H9 (cell line): ENCODE measurements around the gene OPTC. TPM values are rescaled to one million over a fixed set of nuclear protein-coding genes. Genes with fewer than 3 reads are reported as not detected.

Experiments used
- DNase-seq: peaks from one replicate; pipeline ENCODE4 v3.0.0-alpha.2; 2017
- H2AFZ ChIP-seq: one replicate; pipeline ENCODE4 v1.6.1; 2013; ENCODE audit warnings: mild to moderate bottlenecking, low read length, control low read depth, moderate library complexity
- H2AK5ac ChIP-seq: 2 replicates; pipeline ENCODE4 v1.6.1; 2013; ENCODE audit warnings: low read length, control low read depth, mixed read lengths; ENCODE audit not compliant: insufficient read length
- H2BK120ac ChIP-seq: one replicate; pipeline ENCODE4 v1.6.1; 2013; ENCODE audit warnings: low read depth, mild to moderate bottlenecking, low read length, control low read depth, inconsistent platforms; ENCODE audit not compliant: poor library complexity, severe bottlenecking
- H2BK12ac ChIP-seq: 2 replicates; pipeline ENCODE4 v1.6.1; 2013; ENCODE audit warnings: low read length, control low read depth, mixed read lengths, low read depth; ENCODE audit not compliant: insufficient read length
- H2BK15ac ChIP-seq: 2 replicates; pipeline ENCODE4 v1.6.1; 2013; ENCODE audit warnings: low read depth, low read length, control low read depth
- H2BK20ac ChIP-seq: one replicate; pipeline ENCODE4 v1.6.1; 2013; ENCODE audit warnings: low read depth, mild to moderate bottlenecking, low read length, control low read depth, inconsistent platforms; ENCODE audit not compliant: poor library complexity, severe bottlenecking
- H2BK5ac ChIP-seq: 2 replicates; pipeline ENCODE4 v1.6.1; 2013; ENCODE audit warnings: low read length, control low read depth, mixed read lengths; ENCODE audit not compliant: insufficient read length
- H3K14ac ChIP-seq: 2 replicates; pipeline ENCODE4 v1.6.1; 2013; ENCODE audit warnings: low read length, control low read depth; ENCODE audit not compliant: insufficient read depth
- H3K18ac ChIP-seq: 2 replicates; pipeline ENCODE4 v1.6.1; 2013; ENCODE audit warnings: low read depth, mild to moderate bottlenecking, mixed read lengths, low read length, control low read depth; ENCODE audit not compliant: insufficient read length
- H3K23ac ChIP-seq: 2 replicates; pipeline ENCODE4 v1.6.1; 2013; ENCODE audit warnings: low read length, control low read depth, mixed read lengths, low read depth; ENCODE audit not compliant: insufficient read length
- H3K23me2 ChIP-seq: 2 replicates; pipeline ENCODE4 v1.6.1; 2013; ENCODE audit warnings: low read depth, mild to moderate bottlenecking, mixed read lengths, low read length, control low read depth; ENCODE audit not compliant: insufficient read length, poor library complexity, severe bottlenecking
- H3K27ac ChIP-seq: 2 replicates; pipeline ENCODE4 v1.5.1; 2013; ENCODE audit warnings: low read length, control low read depth, mixed read lengths, low read depth; ENCODE audit not compliant: insufficient read length
- H3K27me3 ChIP-seq: 2 replicates; pipeline ENCODE4 v1.6.1; 2013; ENCODE audit warnings: low read length, control low read depth, inconsistent platforms; ENCODE audit not compliant: insufficient read depth
- H3K4ac ChIP-seq: 2 replicates; pipeline ENCODE4 v1.6.1; 2013; ENCODE audit warnings: low read depth, mild to moderate bottlenecking, control low read depth, inconsistent platforms, low read length, moderate library complexity
- H3K4me1 ChIP-seq: 2 replicates; pipeline ENCODE4 v1.6.1; 2013; ENCODE audit warnings: low read length, control low read depth, inconsistent platforms; ENCODE audit not compliant: insufficient read depth
- H3K4me2 ChIP-seq: 2 replicates; pipeline ENCODE4 v1.6.1; 2013; ENCODE audit warnings: low read length, control low read depth, mixed read lengths; ENCODE audit not compliant: insufficient read length, insufficient read depth
- H3K56ac ChIP-seq: 2 replicates; pipeline ENCODE4 v1.6.1; 2013; ENCODE audit warnings: low read depth, mild to moderate bottlenecking, mixed read lengths, low read length, control low read depth; ENCODE audit not compliant: insufficient read length
- H3K79me1 ChIP-seq: 2 replicates; pipeline ENCODE4 v1.6.1; 2013; ENCODE audit warnings: low read depth, mild to moderate bottlenecking, moderate library complexity, low read length, control low read depth, inconsistent platforms; ENCODE audit not compliant: insufficient read depth, poor library complexity, severe bottlenecking
- H3K79me2 ChIP-seq: 2 replicates; pipeline ENCODE4 v1.6.1; 2013; ENCODE audit warnings: low read length, control low read depth, inconsistent platforms; ENCODE audit not compliant: insufficient read depth
- H3K9ac ChIP-seq: 2 replicates; pipeline ENCODE4 v1.6.1; 2013; ENCODE audit warnings: low read length, control low read depth, mixed read lengths; ENCODE audit not compliant: insufficient read length; ENCODE audit errors: extremely low read depth
- H3K9me3 ChIP-seq: one replicate; pipeline ENCODE4 v1.6.1; 2013; ENCODE audit warnings: low read depth, low read length, inconsistent platforms; ENCODE audit not compliant: control insufficient read depth
- H3T11ph ChIP-seq: one replicate; pipeline ENCODE4 v1.6.1; 2013; ENCODE audit warnings: mild to moderate bottlenecking, low read length, control low read depth, inconsistent platforms
- H4K20me1 ChIP-seq: one replicate; pipeline ENCODE4 v1.6.1; 2013; ENCODE audit not compliant: control insufficient read depth, insufficient read length, insufficient read depth
- H4K5ac ChIP-seq: 2 replicates; pipeline ENCODE4 v1.6.1; 2013; ENCODE audit warnings: low read depth, mild to moderate bottlenecking, mixed read lengths, low read length, control low read depth; ENCODE audit not compliant: insufficient read length
- H4K8ac ChIP-seq: replicated peaks from 2 replicates; pipeline ENCODE4 v1.6.1; 2013; ENCODE audit warnings: low read length, control low read depth, mixed read lengths, low read depth; ENCODE audit not compliant: insufficient read length
- H4K91ac ChIP-seq: 2 replicates; pipeline ENCODE4 v1.6.1; 2013; ENCODE audit warnings: low read depth, mild to moderate bottlenecking, moderate library complexity, mixed read lengths, low read length, control low read depth; ENCODE audit not compliant: insufficient read length
- H3K27ac Mint-ChIP-seq, 3 experiments: 2 replicates in 2 of 3; 3 replicates in 1 of 3; pipeline ENCODE4 v1.8.0; 2020 to 2021; ENCODE audit warnings: mixed read lengths in 3 of 3, mild to moderate bottlenecking in 1 of 3, moderate library complexity in 1 of 3
- H3K27me3 Mint-ChIP-seq: 2 replicates; pipeline ENCODE4 v1.8.0; 2021; ENCODE audit warnings: low read depth, mild to moderate bottlenecking, moderate library complexity, mixed read lengths
- H3K36me3 Mint-ChIP-seq, 3 experiments: 2 replicates in 2 of 3; 3 replicates in 1 of 3; pipeline ENCODE4 v1.8.0; 2020 to 2021; ENCODE audit warnings: low read depth in 3 of 3, mixed read lengths in 3 of 3; ENCODE audit not compliant: insufficient read depth in 1 of 3
- H3K4me1 Mint-ChIP-seq, 2 experiments: 2 replicates each; pipeline ENCODE4 v1.8.0; 2020; ENCODE audit warnings: mixed read lengths in 2 of 2
- H3K4me3 Mint-ChIP-seq, 2 experiments: 2 replicates in 1 of 2; 3 replicates in 1 of 2; pipeline ENCODE4 v1.8.0; 2020 to 2021; ENCODE audit warnings: mild to moderate bottlenecking in 2 of 2, mixed read lengths in 2 of 2, moderate library complexity in 1 of 2
- H3K9me3 Mint-ChIP-seq, 2 experiments: 2 replicates in 1 of 2; 3 replicates in 1 of 2; pipeline ENCODE4 v1.8.0; 2020; ENCODE audit warnings: mild to moderate bottlenecking in 2 of 2, mixed read lengths in 2 of 2, moderate library complexity in 1 of 2
- WGBS: extraction: QIAGEN DNeasy Blood & Tissue Kit; methylation state at CpG from one replicate; pipeline ENCODE4 v1.1.7; 2013; ENCODE audit warnings: missing lambda C conversion rate, low lambda C conversion rate, mixed read lengths; ENCODE audit not compliant: insufficient read length; ENCODE audit errors: extremely low coverage; 5-methylcytosine and 5-hydroxymethylcytosine counted together
- total RNA-seq: library from RNA; stranded (reverse); gene quantifications from 2 replicates; pipeline ENCODE4 v1.2.1, GENCODE V29; 2021
- TF ChIP-seq, protein P1 (sequence below): fragments of 200-600 bp; sonication (generic); conservative IDR thresholded peaks from 3 replicates; pipeline ENCODE4 v1.8.0; 2021; ENCODE audit warnings: antibody characterized with exemption, mild to moderate bottlenecking

The OPTC gene
- total RNA-seq, 1 experiment from 2014 or later = 1.1 TPM

DNA sequence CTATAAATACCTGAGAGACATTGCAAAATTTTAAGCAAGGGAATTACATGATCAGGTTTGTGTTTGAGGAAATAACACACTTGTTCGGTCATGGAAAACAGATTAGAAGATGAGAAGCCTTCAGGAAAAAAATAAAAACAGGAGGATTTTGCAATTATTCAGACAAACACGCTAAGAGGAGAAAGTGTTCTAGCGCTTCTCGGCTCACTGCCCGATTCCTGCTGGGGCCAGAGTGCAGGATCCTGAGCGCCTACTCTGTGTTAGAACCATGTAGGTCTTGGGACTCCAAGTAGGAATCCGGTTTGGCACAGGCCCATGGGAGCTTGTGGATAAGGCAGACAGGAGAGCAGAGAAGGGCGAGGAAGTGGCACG lies 26.4 kb upstream of the OPTC start:
- DNase-seq = no peak
- Histone ChIP-seq H2BK120ac (no peak overlapping the region), H3K79me2 (no peaks in the 10 kb centered on the region), H3K23ac (no peak overlapping the region), H3K18ac (no peak overlapping the region), H2AK5ac (no peak overlapping the region), H3K4me2 (no peak overlapping the region), H3K14ac (no peak overlapping the region), H3K56ac (no peak overlapping the region), H2BK20ac (no peak overlapping the region), H4K8ac (no peak overlapping the region), H3K27me3 (no peaks in the 10 kb centered on the region), H2AFZ (no peak overlapping the region), H4K5ac (no peak overlapping the region), H3K9ac (no peak overlapping the region), H3T11ph (no peak overlapping the region), H2BK5ac (no peak overlapping the region), H3K79me1 (no peaks in the 10 kb centered on the region), H3K23me2 (no peaks in the 10 kb centered on the region), H4K91ac (no peak overlapping the region), H3K4ac (no peak overlapping the region), H4K20me1 (no peaks in the 10 kb centered on the region), H2BK12ac (no peak overlapping the region), H3K9me3 (no peaks in the 10 kb centered on the region), H2BK15ac (no peak overlapping the region), H3K4me1 (peaks cover 4% of the 10 kb centered on the region; the same call in 1 of the 2 replicates), H3K27ac (no peak overlapping the region)
- Mint-ChIP-seq H3K27ac (no peak overlapping the region), H3K4me1 (peaks cover 22 to 36% of the 10 kb centered on the region in 2 experiments), H3K27me3 (peaks cover 6% of the 10 kb centered on the region), H3K4me3 (no peak overlapping the region; a peak in 1 of 5 replicates), H3K36me3 (no peaks in the 10 kb centered on the region), H3K9me3 (no peaks in the 10 kb centered on the region)
- TF ChIP-seq, protein P1, sequence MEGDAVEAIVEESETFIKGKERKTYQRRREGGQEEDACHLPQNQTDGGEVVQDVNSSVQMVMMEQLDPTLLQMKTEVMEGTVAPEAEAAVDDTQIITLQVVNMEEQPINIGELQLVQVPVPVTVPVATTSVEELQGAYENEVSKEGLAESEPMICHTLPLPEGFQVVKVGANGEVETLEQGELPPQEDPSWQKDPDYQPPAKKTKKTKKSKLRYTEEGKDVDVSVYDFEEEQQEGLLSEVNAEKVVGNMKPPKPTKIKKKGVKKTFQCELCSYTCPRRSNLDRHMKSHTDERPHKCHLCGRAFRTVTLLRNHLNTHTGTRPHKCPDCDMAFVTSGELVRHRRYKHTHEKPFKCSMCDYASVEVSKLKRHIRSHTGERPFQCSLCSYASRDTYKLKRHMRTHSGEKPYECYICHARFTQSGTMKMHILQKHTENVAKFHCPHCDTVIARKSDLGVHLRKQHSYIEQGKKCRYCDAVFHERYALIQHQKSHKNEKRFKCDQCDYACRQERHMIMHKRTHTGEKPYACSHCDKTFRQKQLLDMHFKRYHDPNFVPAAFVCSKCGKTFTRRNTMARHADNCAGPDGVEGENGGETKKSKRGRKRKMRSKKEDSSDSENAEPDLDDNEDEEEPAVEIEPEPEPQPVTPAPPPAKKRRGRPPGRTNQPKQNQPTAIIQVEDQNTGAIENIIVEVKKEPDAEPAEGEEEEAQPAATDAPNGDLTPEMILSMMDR = no peak
- no CpG with 5 or more reads among the region's 9 CpGs for WGBS
